Pancreas (tissue), 10 donors: ENCODE measurements around the gene ASTN2. TPM values are rescaled to one million over a fixed set of nuclear protein-coding genes. Genes with fewer than 3 reads are reported as not detected.

Source experiments
- ATAC-seq, 4 donors: fragments of 200-7000 bp; cut with Tn5 transposase; one replicate each; pipeline versions ENCODE4 v1.8.0 to v1.9.1; 2020; ENCODE audit warnings: mild to moderate bottlenecking in 4 of 4, moderate library complexity in 4 of 4
- DNase-seq, 6 donors: peaks; one replicate each; pipeline ENCODE4 v3.0.0-alpha.2; 2020
- FAIRE-seq: peaks from 2 replicates; lab custom pipeline; 2012; peaks lifted over from hg19 to GRCh38; lab: Jason Lieb, UNC
- H3K27ac ChIP-seq, 4 donors: fragments of 200-600 bp; sonication (generic); 1 replicate in 3 of 4; 2 replicates in 1 of 4; pipeline versions ENCODE4 v1.5.0 to v1.8.0; 2020
- H3K27me3 ChIP-seq, 4 donors: fragments of 200-600 bp; one replicate each; pipeline ENCODE4 v1.8.0; 2021
- H3K36me3 ChIP-seq, 3 donors: fragments of 200-600 bp; sonication (generic) in 1 of 3; one replicate each; pipeline versions ENCODE4 v1.5.0 to v1.8.0; 2020 to 2021
- H3K4me1 ChIP-seq, 3 donors: fragments of 200-600 bp; one replicate each; pipeline ENCODE4 v1.8.0; 2021
- H3K4me3 ChIP-seq, 4 donors: fragments of 200-600 bp; sonication (generic) in 2 of 4; one replicate each; pipeline versions ENCODE4 v1.5.0 to v1.8.0; 2020 to 2021
- H3K9me3 ChIP-seq, 4 donors: fragments of 200-600 bp; one replicate each; pipeline ENCODE4 v1.8.0; 2021
- WGBS, 2 donors: extraction: QIAGEN DNeasy Blood & Tissue Kit; methylation state at CpG; one replicate each; pipeline ENCODE4 v1.1.7; 2013; 5-methylcytosine and 5-hydroxymethylcytosine counted together
- intact Hi-C, 3 donors: fragments of 100-400 bp; cut with DNase I; formaldehyde crosslinking; loops; one replicate each; pipeline versions ENCODE4 v1.11.1 to v1.14.2; 2022
- polyA plus RNA-seq, 2 donors: library from polyadenylated mRNA; stranded (reverse); fragments of 200-250 nt; gene quantifications; one replicate each; pipeline ENCODE4 v1.2.3, GENCODE V29; 2013
- total RNA-seq, 6 donors: library from RNA; stranded (reverse); fragmentation: NEBNext Ultra II Directional in 4 of 6; extraction: Animal tissue kit (Norgen Biotek cat#: 25700) in 4 of 6; gene quantifications; one replicate each; pipeline versions ENCODE4 v1.2.1 to v1.2.4, GENCODE V29; 2021 to 2023
- TF ChIP-seq, protein P1 (sequence below), 4 donors: fragments of 200-600 bp; sonication (generic) in 3 of 4; IDR thresholded peaks; one replicate each; pipeline versions ENCODE4 v1.5.0 to v1.8.0; 2021; ENCODE audit warnings: antibody characterized with exemption in 4 of 4
- donor health status: healthy with polysubstance abuse.
- donor health status: DM: no; HTN: no; CAD: no; lungs with moderate emphysema.
- donor health status: DM: no; HTN: no; CAD: no.
- donor health status: control.
- donor health status: control.
- donor health status: Bipolar disorder and iron deficiency.
- donor health status: DM: yes; HTN: yes; CAD: no.
- donor health status: DM: no; HTN: no; CAD: no.
- donor health status: DM: no; HTN: no; CAD: no.
- donor health status: DM: yes; HTN: yes; CAD: no.

Gene ASTN2
- total and polyA plus RNA-seq, 8 donors, result 1.3 to 11.9 (median 6.7) TPM

DNA sequence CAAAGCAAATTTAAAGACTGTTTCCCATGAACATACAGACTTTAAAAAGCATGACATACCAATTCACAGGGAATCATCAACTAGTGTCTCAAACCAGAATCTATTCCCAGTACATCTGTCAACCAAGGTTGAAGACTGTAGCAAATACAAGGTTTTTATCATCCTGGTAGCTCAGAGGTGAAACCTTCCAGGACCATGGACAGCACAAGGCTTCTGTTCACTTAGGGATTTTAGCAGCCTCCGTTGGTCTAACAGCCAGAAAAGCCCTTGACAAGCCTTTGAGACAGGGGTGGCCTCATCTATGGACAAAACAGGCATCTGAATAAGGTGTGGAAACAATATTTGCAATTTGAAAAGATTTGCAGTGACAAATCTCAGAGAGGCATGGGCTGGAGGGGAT lies 608.8 kb downstream of the ASTN2 start:
- 31 to 33% methylated on average over 1 of the region's 1 CpG for WGBS, 2 donors
- Histone ChIP-seq H3K27ac (no peak overlapping the region), H3K4me3 (no peak overlapping the region), H3K27me3 (no peaks in the 10 kb centered on the region), H3K36me3 (no peaks in the 10 kb centered on the region), H3K4me1 (no peaks in the 10 kb centered on the region), H3K9me3 (no peaks in the 10 kb centered on the region)
- intact Hi-C loops, result no loop called here
- DNase-seq (no peak), ATAC-seq (no peak), FAIRE-seq (no peak)
- TF ChIP-seq, protein P1, sequence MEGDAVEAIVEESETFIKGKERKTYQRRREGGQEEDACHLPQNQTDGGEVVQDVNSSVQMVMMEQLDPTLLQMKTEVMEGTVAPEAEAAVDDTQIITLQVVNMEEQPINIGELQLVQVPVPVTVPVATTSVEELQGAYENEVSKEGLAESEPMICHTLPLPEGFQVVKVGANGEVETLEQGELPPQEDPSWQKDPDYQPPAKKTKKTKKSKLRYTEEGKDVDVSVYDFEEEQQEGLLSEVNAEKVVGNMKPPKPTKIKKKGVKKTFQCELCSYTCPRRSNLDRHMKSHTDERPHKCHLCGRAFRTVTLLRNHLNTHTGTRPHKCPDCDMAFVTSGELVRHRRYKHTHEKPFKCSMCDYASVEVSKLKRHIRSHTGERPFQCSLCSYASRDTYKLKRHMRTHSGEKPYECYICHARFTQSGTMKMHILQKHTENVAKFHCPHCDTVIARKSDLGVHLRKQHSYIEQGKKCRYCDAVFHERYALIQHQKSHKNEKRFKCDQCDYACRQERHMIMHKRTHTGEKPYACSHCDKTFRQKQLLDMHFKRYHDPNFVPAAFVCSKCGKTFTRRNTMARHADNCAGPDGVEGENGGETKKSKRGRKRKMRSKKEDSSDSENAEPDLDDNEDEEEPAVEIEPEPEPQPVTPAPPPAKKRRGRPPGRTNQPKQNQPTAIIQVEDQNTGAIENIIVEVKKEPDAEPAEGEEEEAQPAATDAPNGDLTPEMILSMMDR (IDR thresholded peaks at IDR 0.05), result no peak

DNA sequence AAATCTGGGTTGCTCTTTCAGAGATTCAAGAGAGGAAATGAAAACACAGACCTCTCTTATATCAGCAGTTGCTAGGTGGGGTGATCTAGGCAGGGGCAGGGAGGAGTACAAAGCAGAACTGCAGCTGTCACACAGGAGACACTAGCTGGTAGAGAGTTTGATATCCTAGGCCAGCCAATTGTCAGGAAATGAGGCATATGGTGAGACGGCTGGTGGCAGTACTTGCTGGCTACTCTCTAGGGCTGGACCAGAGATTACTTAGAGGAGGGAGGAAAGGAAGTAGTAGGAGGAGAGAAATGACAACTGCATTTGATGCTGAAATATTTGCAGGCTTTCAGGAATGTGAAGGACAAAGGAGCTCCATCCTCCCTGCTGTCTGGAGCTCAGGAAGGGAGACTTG lies 614.0 kb downstream of the ASTN2 start:
- H3K27me3 ChIP-seq, result no peaks in the 10 kb centered on the region
- H3K9me3 ChIP-seq, result no peaks in the 10 kb centered on the region
- H3K27ac ChIP-seq, result no peak overlapping the region
- no peaks in the 10 kb centered on the region for H3K4me1 ChIP-seq
- intact Hi-C loops, result no loop called here
- no peak for DNase-seq
- ATAC-seq, result no peak
- TF ChIP-seq, protein P1 (IDR thresholded peaks at IDR 0.05), result no peak
- no peaks in the 10 kb centered on the region for H3K36me3 ChIP-seq
- 42 to 58% methylated on average over 1 of the region's 1 CpG for WGBS, 2 donors
- no peak overlapping the region for H3K4me3 ChIP-seq
- no peak for FAIRE-seq

DNA sequence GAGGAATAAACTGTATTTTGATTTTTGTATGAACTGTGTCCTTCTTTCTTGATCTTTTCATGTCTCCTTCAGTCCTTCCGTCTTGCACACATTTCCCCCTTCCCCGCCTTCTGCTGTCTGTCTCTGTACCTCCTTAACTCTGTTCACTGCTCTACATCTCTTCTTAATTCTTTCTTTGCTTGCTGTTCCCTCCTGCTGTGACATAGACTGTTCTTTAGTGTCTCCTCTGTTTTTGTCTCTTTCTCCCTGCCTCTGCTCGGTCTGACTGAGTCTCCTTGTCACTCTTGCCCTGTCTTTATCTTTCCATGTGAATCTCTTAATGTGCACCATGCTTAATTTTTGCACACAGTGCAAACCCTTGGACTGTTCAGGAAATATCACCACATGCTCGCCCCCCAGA lies 614.8 kb downstream of the ASTN2 start:
- intact Hi-C loops, result no loop called here
- Histone ChIP-seq H3K27me3 (no peaks in the 10 kb centered on the region), H3K4me3 (no peak overlapping the region), H3K27ac (no peak overlapping the region), H3K9me3 (no peaks in the 10 kb centered on the region), H3K4me1 (no peaks in the 10 kb centered on the region), H3K36me3 (no peaks in the 10 kb centered on the region)
- no peak for DNase-seq
- no peak for ATAC-seq
- no peak for FAIRE-seq
- TF ChIP-seq, protein P1 (IDR thresholded peaks at IDR 0.05), result no peak
- 82 to 83% methylated on average over 4 of the region's 4 CpGs for WGBS, 2 donors

DNA sequence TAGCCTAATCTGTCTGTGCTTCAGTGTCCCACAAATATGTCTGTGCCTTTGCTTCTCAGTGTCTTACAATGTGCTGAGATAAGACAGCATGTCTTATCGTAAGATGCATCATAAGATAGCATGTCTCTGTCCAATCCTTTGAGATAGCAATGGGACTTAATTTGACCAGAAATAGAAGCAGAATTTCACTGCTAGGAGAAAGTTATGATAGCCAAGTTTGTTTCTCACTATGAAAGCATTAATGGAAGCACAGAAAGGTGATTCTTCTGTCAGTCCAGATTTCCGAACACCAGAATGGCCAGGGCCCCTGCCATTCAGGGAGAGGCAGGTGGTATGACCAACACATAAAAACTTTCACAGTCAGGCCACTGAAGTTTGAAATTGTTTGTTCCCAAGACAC lies 616.3 kb downstream of the ASTN2 start:
- intact Hi-C loops, result no loop called here
- Histone ChIP-seq H3K4me1 (no peaks in the 10 kb centered on the region), H3K4me3 (no peak overlapping the region), H3K36me3 (no peaks in the 10 kb centered on the region), H3K27ac (no peak overlapping the region), H3K27me3 (no peaks in the 10 kb centered on the region), H3K9me3 (no peaks in the 10 kb centered on the region)
- WGBS, 2 donors, result 66 to 84% methylated on average over 2 of the region's 2 CpGs
- TF ChIP-seq, protein P1 (IDR thresholded peaks at IDR 0.05), result no peak
- DNase-seq (no peak), FAIRE-seq (no peak), ATAC-seq (no peak)

DNA sequence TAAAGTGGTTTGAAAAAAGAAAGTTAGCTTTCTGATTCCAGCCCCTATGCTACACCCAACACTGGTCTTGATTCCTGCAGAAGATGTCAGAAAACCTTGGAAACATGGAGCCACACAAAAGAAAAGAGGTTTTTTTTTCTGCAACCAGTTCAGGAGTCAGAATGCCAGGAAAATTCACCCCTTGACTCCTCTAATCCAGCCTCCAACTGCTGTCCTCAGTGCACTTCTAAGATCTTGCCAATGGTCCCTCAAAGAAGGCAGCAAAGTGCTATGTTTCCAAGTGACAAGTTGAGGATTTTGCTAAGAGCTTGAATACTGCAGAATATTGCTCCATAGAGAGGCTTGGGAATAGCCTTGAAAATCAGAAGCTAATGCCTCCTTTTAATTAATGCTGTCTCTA lies 617.6 kb downstream of the ASTN2 start:
- no peaks in the 10 kb centered on the region for H3K27me3 ChIP-seq
- no peak for DNase-seq
- TF ChIP-seq, protein P1 (IDR thresholded peaks at IDR 0.05), result no peak

More for the DNA sequence above, 617.6 kb downstream of the ASTN2 start:
- Histone ChIP-seq H3K36me3 (no peaks in the 10 kb centered on the region), H3K4me3 (no peak overlapping the region), H3K27ac (no peak overlapping the region), H3K4me1 (no peaks in the 10 kb centered on the region), H3K9me3 (no peaks in the 10 kb centered on the region)
- intact Hi-C loops, result no loop called here
- FAIRE-seq (no peak), ATAC-seq (no peak)
